HG03558 (cell line): ENCODE results near the gene FZD8.
A peak's percentile ranks its signal among the peaks of the same experiment; 100 is the strongest.
"Not testable (repeated sequence)": the region's sequence is repeated elsewhere in the genome, so short reads cannot be mapped to it uniquely, and the experiment has no call there.

Experiments
- ATAC-seq: cut with Tn5 transposase; IDR thresholded peaks from one replicate; pipeline ENCODE4 v1.9.1; 2021; ENCODE audit warnings: moderate number of reproducible peaks; ENCODE audit not compliant: unreplicated experiment; ENCODE audit errors: extremely low read depth

The FZD8 gene, protein sequence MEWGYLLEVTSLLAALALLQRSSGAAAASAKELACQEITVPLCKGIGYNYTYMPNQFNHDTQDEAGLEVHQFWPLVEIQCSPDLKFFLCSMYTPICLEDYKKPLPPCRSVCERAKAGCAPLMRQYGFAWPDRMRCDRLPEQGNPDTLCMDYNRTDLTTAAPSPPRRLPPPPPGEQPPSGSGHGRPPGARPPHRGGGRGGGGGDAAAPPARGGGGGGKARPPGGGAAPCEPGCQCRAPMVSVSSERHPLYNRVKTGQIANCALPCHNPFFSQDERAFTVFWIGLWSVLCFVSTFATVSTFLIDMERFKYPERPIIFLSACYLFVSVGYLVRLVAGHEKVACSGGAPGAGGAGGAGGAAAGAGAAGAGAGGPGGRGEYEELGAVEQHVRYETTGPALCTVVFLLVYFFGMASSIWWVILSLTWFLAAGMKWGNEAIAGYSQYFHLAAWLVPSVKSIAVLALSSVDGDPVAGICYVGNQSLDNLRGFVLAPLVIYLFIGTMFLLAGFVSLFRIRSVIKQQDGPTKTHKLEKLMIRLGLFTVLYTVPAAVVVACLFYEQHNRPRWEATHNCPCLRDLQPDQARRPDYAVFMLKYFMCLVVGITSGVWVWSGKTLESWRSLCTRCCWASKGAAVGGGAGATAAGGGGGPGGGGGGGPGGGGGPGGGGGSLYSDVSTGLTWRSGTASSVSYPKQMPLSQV

DNA sequence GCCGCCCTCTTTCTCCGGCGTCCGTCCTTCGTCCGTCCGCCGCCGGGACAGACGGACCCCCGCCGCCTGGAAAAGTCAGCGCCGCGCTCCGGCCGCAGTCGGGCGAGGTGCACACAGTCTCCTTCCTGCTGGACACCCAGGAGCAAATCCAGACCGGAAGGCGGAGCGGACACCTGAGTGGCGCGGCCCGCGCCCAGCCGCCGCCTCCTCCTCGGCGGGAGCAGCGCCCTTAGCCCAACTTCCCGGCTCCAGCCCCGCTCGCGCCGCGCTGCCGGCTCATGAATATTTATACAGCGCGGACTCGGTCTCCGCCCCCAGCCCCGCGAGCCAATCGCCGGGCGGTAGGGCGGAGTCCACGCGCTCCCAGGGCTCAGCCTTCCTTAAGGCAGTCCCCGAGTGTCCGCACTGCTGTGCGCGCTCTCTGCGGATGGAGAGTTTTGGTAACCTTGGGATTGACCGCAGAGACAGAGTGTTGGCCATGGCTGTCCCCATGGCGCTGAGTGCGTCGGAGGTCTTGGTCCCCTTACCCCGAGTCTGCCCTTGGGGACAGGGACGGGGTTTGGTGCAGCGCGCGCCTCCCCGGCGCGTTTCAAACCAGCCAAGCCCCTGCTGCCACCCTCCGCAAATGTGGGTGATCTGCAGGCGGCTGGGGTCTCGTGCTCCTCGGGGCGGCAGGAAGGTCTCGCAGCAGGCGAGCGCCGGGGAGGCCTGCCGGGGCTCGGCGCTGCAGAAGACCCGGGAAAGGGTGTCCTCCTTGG is at the start of gene FZD8:
TSS of gene FZD8 (minus strand) at position 262 of the 758 bp plus-strand sequence. CDS start 867 bp downstream, outside the sequence.
- peak; percentile 80 for ATAC-seq

DNA sequence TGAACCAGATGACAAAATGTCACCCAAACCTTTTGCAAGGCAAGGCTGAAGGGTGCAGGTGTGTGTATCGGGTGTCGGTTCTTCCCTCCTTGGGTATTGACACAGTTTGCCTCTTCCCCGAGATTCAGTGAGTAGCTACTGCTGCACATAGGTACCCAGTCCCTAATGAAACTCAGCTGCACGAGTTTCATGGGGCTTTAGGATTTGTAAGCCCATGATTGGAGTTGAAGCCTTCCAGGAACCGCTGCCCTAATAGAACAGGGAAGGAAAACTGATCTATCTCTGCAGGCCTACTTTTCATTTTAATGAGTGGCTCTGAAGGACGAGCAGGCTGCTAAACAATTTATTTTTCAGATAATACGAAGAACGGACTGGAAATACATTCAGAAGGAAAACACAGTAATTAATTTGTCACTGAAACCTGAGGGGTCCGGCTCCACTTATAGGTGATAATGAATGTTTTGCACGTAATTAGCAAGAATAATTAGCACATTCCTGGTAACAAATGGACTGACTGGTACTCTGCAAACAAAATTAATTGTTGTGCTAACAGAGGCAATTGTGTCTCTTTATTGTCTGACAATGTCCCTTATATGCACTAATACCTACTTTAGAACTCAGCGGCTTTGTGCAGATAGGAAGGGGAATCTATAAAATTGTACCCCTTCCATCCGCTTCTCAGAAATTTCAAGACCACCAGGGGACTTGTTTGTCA is 49.6 kb upstream of the FZD8 start:
- no peak for ATAC-seq

DNA sequence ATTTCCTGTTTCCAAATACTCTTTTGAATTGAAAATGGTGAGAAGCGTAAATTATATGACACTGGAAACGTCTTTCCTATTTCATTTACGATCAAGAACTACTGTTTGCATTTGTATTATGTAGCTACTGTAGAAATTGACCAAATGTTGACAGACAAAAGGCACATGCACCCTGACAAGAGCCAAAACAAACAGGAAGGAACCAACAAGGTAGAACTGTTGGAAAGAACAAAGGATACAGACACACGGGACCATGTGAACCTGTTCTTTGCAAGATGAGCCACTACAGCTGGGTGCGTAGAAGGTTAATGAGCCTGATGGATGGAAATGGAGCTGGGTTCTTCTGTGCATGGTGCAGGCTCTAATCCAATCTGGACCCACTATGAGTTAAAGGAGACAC is 48.4 kb upstream of the FZD8 start:
- ATAC-seq, result no peak

DNA sequence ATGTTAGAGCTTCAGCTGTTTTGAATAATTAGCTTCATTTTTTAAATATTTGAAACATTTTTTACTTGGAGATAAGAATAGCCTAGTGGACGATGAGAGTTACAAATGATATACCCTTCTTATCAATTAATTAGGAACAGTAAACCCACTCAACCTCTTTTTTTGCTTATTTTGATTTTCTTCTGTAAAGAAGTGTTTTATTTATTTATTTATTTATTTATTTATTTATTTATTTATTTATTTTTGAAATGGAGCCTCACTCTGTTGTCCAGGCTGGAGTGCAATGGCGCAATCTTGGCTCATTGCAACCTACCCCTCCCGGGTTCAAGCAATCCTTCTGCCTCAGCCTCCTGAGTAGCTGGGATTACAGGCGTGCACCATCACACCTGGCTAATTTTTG is 43.8 kb upstream of the FZD8 start:
- not testable (repeated sequence) for ATAC-seq

DNA sequence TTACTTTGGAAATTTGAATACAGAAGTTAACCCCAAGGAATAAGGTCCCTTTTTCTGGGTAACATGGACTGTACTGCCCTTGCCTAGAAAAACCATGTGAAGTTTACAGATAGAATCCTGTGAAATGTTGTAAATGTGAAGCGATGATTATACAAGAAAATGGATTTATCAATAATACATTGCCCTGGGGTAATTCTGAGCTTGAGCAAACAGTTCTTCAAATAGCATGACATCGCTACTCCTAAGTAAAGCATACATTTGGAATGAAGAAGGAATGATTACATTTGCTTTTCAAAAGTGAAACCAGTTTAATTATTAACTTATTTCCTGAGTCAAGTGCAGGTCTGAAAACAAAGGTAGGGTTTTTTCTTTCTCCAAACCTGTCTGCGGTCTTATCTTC is 43.3 kb upstream of the FZD8 start:
- no peak for ATAC-seq

DNA sequence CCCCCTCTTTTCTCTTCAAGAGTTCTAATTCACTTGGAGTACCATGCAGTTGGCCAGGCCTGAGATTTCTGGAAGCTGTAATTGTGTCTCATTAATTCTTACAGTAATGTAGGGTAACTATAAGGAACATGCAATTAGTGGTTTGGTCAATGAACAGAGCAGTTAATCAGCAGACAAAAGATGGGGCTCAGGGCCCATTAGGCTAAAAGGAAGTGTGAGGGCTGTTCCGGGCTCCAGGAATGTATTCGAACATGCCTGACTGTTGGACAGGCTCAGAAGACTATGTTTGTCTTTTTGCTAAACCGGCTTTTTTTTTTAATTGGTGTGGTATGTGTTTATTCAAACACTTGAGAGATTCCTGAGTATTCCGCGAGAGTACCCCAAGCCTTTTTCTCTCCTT is 42.5 kb upstream of the FZD8 start:
- no peak for ATAC-seq

DNA sequence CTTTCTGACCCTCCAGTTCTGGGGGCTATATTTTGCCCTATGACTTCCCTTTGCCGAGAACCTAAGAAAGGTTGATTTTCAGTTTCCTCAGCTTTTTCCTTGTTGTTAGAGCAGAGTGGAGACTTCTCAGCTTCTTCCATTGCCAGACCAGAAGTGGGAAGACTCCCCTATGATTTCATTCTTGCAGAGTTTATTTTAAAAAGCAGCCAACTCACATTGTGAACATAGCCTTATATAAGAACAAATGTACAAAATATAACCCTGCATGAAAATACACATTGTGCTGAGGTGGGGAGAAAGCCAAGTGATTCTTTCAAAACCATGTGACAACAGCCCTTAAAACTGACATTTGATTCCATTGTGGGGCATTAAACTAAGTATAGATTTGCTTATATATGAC is 33.8 kb upstream of the FZD8 start:
- ATAC-seq, result no peak

DNA sequence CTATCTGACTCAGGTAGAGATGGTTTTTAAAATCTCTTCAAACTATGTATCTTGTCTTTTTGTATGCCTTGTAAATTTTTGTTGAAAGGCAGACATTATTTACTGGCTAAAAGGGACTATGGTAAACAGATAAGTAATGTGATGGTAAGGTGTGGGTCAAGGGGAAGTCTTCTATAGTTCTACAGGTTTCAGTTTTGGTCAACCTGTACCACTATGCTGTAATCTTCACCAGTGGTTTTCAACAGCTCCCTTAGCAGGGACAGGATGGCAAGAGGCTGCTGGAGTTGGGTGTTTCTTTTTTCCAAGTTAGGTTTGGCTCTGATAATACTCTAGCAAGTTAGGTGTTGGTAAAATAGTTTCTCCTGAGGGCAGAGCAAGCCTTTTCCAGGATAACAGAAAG is 32.7 kb upstream of the FZD8 start:
- no peak for ATAC-seq

DNA sequence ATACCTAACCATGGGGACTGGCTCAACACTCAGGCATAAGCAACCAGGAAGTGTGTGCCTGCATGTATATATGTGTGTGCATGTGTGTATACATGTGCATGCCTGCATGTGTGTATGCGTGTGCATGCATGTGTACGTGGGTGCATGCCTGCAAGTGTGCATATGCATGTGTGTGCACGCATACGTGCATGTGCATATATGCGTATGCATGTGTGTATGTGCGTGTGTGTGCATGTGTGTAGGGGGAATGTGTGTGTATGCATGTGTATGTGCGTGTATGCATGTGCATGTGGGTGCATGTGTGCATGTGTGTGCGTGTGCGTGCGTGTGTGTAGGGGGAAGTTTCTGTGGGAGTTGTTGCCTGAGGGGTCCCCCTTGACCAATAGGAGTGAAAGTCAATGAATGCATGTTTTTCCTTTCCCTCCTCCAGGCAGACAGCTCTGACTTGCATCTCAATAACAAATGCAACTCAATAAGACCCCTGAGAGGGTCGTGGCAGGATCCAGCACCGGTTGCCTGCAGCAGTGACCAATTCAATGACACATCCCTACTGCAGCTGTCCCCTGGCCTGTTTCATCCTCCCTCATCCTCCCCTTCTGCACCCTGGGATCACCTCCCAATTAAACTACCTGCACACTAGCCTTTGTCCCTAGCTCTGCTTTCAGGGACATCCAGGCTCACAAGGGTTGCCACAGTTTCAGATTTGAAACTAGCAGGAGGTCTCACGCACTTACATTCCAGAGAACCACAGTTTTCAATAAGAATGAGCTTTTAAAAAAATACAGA is 27.0 kb upstream of the FZD8 start:
- ATAC-seq, result no peak

DNA sequence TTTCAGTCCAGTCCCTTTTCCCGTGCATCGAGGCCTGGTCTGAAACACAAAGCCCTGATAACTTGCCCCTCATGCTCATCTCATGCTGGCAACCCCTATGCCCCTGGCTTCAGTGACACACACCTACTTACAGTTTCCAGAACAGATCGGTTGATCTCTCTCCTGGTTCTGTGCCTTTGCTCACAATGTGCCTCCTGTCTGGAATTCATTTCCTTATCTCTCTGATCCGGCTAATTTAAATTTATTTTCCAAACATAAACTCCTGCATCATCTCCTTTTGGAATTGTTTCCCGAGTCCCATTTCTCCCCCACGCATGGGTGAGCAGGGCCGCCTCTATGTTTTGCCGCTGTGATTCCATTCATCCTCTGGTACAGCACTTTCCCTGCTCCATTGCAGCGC is 25.9 kb upstream of the FZD8 start:
- ATAC-seq, result no peak

DNA sequence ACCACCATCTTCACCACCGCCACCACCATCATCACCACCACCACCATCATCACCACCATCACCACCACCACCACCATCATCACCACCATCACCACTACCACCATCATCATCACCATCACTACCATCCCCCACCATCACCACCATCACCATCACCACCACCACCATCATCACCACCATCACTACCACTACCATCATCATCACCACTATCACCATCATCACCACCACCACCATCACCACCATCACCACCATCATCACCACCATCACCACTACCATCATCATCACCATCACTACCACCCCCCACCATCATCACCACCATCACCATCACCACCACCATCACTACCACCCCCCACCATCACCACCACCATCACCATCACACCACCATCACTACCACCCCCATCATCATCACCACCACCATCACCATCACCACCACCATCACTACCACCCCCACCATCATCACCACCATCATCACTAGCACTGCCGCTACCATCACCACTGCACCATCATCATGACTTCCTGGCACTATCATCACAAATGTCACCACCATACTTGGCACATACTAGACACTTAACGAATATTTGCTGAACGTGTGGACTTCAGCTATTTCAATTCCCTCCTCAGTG is 25.3 kb upstream of the FZD8 start:
- no peak for ATAC-seq

DNA sequence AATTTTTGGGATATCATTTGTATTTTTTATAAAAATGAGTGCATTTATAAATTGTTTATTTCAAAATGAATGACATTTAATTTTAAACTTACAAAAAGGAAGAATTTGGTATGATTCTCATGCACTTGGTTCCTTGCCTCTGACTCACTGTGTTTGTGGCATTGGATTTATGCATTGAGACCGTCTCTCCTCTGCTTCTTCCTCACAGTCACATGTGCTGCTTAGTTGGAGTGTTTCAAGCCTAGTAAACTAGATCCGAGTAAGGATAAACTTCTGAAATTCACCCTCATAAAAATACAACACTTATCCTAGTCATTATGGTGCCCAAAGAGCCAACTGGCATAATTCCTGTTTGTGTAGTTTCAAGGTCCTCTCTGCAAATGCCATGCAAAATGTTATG is 19.1 kb upstream of the FZD8 start:
- no peak for ATAC-seq

DNA sequence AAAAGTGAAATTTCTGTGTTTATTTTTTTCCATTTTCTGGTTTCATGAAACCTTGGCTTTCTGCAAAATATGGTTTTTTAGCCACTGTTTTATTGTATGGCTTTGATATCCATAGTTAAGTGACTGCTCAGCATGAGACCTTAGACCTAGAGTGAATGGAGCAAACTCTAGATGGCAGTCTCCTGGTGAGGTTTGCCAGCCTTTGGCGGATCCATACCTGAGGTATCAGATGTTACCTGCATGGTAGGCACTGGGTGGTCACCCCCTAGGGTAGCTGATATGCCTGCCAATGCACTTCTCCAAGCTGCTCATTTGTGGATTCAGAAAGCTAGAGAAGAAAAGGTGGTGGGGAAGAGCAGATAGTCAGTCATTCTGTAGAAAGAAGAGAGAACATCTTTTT is 17.4 kb upstream of the FZD8 start:
- ATAC-seq, result no peak

DNA sequence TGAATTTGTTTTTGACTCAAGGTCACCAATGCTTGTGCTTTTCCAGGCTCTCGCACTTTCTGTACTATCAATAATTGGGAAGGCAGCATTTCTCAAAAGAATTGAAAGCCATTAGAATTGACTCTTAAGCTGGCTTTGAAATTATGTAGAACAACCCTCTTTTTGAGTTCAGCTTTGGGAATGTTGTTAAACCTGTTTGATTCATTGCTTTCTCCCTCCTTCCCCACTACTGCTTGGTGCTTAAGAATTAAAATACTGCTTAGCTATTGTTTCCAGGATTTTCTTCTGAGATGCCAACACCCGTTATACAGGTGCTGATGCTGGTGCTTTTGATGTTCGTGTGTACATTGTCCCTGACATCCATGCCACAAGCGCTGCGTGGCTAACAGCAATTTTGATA is 15.5 kb upstream of the FZD8 start:
- ATAC-seq, result no peak

DNA sequence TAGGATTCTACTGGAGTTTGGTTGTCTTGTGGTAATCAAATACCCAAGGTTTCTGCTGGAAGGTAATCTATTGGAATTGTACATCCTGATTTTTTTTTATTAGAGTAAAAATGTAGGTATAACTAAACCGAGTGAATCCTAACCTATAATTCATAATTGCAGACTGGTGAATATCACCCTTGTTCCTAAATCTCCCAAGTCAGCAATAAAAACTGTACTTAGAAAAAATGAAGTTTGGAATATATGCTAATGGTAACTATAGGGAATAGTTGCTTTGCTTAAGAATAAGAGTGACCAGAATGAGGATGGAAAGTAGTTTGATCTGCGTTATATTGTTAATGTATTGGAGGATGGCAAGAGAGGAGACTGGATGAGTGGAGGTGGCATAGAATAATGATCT is 10.7 kb upstream of the FZD8 start:
- ATAC-seq, result no peak

DNA sequence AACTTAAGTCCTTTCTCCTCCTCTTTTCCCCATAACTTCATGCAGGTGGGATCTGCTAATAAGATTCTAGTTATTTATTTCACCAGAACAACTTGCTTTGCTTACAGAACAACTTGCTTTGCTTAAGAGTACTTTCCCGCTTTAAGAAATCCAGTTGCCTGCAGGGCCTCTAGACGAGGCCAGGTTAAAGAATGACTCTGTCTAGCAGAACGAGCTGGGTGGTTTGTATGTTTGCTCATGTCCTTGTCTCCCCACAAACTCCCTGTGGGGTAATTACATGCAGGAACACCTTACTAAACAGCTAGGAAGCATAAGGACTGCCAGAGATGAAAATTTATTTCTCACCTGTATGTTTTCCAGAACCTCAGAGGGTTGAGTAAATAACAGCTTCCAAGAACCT is 8.8 kb upstream of the FZD8 start:
- no peak for ATAC-seq

DNA sequence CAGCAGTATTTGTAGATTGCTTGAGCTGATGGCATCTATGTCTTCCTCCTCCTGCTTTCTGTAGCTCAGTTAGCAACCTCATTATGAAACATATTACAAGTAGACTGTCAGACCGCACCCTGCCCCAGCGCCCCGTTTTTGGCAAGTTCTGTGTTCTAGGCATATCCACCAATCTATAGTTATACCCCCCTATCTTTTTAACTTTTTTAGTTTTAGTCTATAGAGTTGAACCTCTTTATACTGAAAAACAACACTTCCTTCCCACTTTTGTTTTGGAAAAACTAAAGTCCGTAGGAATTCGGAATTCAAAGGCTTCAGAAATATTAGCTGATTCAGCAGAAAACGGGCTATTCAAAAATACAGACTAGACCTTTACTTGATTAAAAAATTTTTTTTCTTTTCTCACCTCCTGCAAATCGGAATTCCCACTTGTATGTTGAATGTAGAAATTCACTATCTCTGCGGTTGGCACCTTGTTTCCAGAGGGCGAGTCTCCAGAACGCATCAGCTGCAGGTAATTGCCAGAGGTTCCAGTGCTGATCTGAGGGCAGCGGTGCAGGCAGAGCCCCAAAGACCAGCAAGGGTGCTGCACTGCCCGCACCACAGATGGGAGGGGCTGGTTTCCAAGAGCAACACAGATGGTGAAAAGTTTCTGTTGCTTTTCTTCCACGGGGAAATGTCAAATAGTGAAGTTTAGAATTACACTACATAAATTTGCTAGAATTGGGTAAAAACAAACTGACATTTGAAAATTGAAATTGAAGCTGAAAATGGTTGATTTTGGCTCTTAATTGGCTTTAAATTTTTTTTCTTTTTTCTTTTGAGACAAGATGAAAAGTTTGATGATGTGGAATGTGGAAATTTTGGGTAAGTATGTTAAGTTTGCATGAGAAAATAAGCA is 2.2 kb upstream of the FZD8 start:
- no peak for ATAC-seq
